ENCODE measurements around the gene FUT7. TPM values are rescaled to one million over a fixed set of nuclear protein-coding genes. Genes with fewer than 3 reads are reported as not detected.
A peak's percentile ranks its signal among the peaks of the same experiment; 100 is the strongest.

FUT7 gene
- total RNA-seq, 4 donors from 2014 or later, result not detected

DNA sequence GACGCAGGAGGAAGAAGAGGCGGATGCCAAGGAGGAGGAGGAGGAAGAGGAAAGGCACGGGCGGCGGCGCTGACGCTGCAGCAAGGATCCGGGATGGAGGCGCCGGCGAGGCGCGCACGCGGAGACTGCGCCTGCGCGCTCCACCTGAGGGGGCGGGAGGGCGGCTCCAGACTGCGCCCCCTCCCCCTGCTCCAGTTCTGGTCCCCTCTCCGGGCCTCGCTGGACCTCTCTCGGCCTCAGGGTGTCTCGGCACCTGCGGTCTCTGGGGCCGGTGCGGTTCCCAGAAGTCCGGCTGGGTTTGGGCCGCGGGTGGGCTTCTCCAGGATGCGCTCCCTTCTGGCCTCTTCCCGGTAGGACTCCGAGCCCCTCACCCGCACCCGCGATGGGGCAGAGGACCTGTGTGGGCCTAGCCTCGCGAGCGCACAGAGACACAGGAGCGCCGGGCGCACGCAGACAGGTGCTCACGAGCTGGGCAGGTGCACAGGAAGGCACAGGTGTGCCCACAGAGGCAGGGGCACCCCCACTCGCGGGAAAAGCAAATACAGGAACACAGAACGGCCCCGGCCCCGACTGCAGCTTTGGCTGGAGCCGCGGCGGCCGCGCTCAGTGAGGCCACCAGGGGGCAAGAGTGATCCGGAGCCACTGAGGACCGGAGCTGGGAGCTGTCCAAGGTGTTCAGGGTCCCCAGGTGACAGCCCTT lies 14.3 kb upstream of the FUT7 start, which contains the start of gene NPDC1:
Gene NPDC1 (minus strand): TSS at position 90 of the 700 bp plus-strand sequence. CDS start 188 bp downstream, outside the sequence.
- Histone ChIP-seq H3K4me1 (peaks cover 0 to 5% of the 10 kb centered on the region in 2 donors), H3K36me3 (no peaks in the 10 kb centered on the region), H3K9me3 (no peaks in the 10 kb centered on the region), H3K27ac (peak within 1 kb of the TSS; percentile 56 to 57), H3K4me3 (peak within 1 kb of the TSS; percentile 41 to 42), H3K27me3 (peaks cover 0 to 13% of the 10 kb centered on the region in 2 donors)
- TF ChIP-seq, protein P1, sequence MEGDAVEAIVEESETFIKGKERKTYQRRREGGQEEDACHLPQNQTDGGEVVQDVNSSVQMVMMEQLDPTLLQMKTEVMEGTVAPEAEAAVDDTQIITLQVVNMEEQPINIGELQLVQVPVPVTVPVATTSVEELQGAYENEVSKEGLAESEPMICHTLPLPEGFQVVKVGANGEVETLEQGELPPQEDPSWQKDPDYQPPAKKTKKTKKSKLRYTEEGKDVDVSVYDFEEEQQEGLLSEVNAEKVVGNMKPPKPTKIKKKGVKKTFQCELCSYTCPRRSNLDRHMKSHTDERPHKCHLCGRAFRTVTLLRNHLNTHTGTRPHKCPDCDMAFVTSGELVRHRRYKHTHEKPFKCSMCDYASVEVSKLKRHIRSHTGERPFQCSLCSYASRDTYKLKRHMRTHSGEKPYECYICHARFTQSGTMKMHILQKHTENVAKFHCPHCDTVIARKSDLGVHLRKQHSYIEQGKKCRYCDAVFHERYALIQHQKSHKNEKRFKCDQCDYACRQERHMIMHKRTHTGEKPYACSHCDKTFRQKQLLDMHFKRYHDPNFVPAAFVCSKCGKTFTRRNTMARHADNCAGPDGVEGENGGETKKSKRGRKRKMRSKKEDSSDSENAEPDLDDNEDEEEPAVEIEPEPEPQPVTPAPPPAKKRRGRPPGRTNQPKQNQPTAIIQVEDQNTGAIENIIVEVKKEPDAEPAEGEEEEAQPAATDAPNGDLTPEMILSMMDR (IDR thresholded peaks at IDR 0.05), result peak; percentile 76 to 84 (median 80)
- TF ChIP-seq POLR2A (IDR thresholded peaks at IDR 0.05), result peak in 1 of 2 donors; percentile 52
- intact Hi-C loops (cut with DNase I; ENCODE audit: low total_unique reads), result no loop called here
- peak; percentile 64 to 69 for DNase-seq

DNA sequence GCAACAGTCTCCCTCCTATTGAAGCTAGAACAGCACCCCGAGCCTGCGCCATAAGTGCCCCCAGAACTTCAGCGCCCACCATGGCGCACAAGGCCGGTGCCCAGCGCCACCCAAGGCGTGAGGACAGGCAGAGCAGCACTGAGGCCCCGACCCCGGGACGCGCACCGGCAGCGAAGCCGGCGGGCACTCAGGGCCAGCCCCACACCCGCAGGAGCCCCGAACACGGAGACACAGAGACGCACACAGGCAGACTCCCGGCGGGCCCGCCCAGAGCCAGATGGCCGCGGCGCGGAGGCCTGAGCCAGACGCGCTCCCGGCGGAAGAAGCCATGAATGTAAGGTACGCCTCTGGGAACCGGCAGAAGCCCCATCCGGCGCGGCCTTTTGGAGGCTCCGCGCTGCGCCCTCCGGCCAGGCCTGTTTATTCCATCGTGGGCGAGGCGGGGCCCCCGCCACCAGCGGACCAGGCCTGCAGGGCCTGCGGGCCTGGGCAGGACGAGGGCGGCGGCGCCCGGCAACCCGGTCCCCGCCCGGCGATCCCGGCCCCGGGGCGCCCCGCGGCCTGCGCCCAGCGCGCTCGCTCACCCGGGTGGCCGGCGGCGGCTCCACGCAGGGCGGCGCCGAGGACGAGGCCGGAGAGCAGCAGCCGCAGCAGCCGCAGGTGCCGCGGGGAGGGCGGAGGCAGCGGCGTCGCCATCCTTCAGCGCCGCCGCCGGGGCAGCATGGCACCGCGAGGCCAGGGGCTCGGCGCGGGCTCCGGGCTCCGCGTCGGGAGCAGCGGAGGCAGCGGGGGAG lies 13.6 kb upstream of the FUT7 start:
- Histone ChIP-seq H3K36me3 (no peaks in the 10 kb centered on the region), H3K27me3 (peaks cover 0 to 13% of the 10 kb centered on the region in 2 donors), H3K4me1 (peaks cover 0 to 5% of the 10 kb centered on the region in 2 donors), H3K4me3 (peak overlapping the region; percentile 41 to 42), H3K27ac (peak overlapping the region; percentile 33 to 57), H3K9me3 (no peaks in the 10 kb centered on the region)
- intact Hi-C loops (cut with DNase I; ENCODE audit: low total_unique reads), result no loop called here
- DNase-seq, result no peak
- TF ChIP-seq, protein P1 (IDR thresholded peaks at IDR 0.05), result no peak
- TF ChIP-seq POLR2A (IDR thresholded peaks at IDR 0.05), result no peak

GRCh38 chr9:137044502-137045177 lies 12.8 kb upstream of the FUT7 start:
- peak in 1 of 2 donors; percentile 52 for DNase-seq
- Histone ChIP-seq H3K4me3 (peak overlapping the region; percentile 41 to 42), H3K27me3 (peaks cover 0 to 12% of the 10 kb centered on the region in 2 donors), H3K27ac (peak overlapping the region; percentile 36 to 50), H3K9me3 (no peaks in the 10 kb centered on the region), H3K4me1 (peaks cover 0 to 5% of the 10 kb centered on the region in 2 donors), H3K36me3 (no peaks in the 10 kb centered on the region)
- TF ChIP-seq, protein P1 (IDR thresholded peaks at IDR 0.05), result no peak
- peak in 1 of 2 donors; percentile 15 for TF ChIP-seq POLR2A (IDR thresholded peaks at IDR 0.05)
- intact Hi-C loops (cut with DNase I; ENCODE audit: low total_unique reads), result no loop called here

DNA sequence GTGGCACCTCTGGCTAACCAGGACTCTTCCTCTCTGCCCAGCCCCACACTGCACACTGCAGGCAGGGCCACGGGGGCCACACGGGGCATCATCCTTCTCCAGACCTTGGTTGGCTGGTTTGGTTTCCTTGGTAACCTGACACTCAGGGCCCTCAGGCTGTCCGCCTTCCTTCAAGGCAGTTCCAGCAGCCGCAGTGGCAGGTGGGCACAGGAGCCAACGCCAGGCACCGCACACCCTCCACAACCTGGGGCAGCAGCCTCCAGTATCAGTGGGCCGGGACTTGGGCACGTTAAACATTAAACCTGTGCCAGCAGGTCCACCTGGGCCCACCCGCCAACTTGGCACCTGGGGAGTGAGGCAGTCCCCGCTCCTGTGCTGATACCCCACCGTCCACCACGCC lies 12.1 kb upstream of the FUT7 start:
- H3K27me3 ChIP-seq, result peaks cover 0 to 6% of the 10 kb centered on the region in 2 donors
- H3K27ac ChIP-seq, result peak overlapping the region; percentile 36 to 50
- H3K4me1 ChIP-seq, result peaks cover 0 to 5% of the 10 kb centered on the region in 2 donors
- intact Hi-C loops (cut with DNase I; ENCODE audit: low total_unique reads), result no loop called here
- no peaks in the 10 kb centered on the region for H3K36me3 ChIP-seq
- no peaks in the 10 kb centered on the region for H3K9me3 ChIP-seq
- TF ChIP-seq, protein P1 (IDR thresholded peaks at IDR 0.05), result no peak
- no peak for TF ChIP-seq POLR2A (IDR thresholded peaks at IDR 0.05)
- no peak for DNase-seq
- H3K4me3 ChIP-seq, result no peak overlapping the region
